Ovary (tissue), 1 donor: Measurements from ENCODE around the gene LYAR.

Experiments used
- EP300 ChIP-seq: sonication (generic); formaldehyde crosslinking; IDR thresholded peaks from one replicate; pipeline ENCODE4 v1.6.1; 2017; ENCODE audit warnings: antibody characterized with exemption
- POLR2A ChIP-seq: fragments of 450-650 bp; IDR thresholded peaks from one replicate; pipeline ENCODE4 v1.6.1; 2017; ENCODE audit warnings: antibody characterized with exemption, mild to moderate bottlenecking, moderate library complexity

- TF ChIP-seq EP300 = no peak
- TF ChIP-seq POLR2A = peak; percentile 80
Measured at GRCh38 chr4:4248029-4248884, 41.7 kb downstream of the LYAR start, which contains the start of gene TMEM128.
